Neutrophil (primary cell): ENCODE data around the gene RSBN1L.

ENCODE experiments used
- H3K27ac ChIP-seq: fragments of 200-600 bp; sonication (generic); 2 replicates; pipeline ENCODE4 v1.5.1; 2016; ENCODE audit warnings: mild to moderate bottlenecking, moderate library complexity
- H3K27me3 ChIP-seq: fragments of 200-600 bp; sonication (generic); 2 replicates; pipeline ENCODE4 v1.6.0; 2016; ENCODE audit warnings: mild to moderate bottlenecking
- H3K36me3 ChIP-seq: fragments of 200-600 bp; sonication (generic); 2 replicates; pipeline ENCODE4 v1.5.1; 2017
- H3K4me1 ChIP-seq, 2 experiments: fragments of 200-600 bp in 1 of 2; sonication (generic) in 1 of 2; 1 replicate in 1 of 2; 2 replicates in 1 of 2; pipeline versions ENCODE4 v1.5.1 to v1.6.1; 2013 to 2016; ENCODE audit warnings: low read depth in 1 of 2, low read length in 1 of 2, mild to moderate bottlenecking in 1 of 2, moderate library complexity in 1 of 2; ENCODE audit not compliant: control insufficient read depth in 1 of 2, insufficient read depth in 1 of 2
- H3K4me3 ChIP-seq, 2 experiments: fragments of 200-600 bp in 1 of 2; sonication (generic) in 1 of 2; 1 replicate in 1 of 2; 2 replicates in 1 of 2; pipeline ENCODE4 v1.5.1; 2013 to 2016; ENCODE audit warnings: low read depth in 1 of 2, low read length in 1 of 2, mild to moderate bottlenecking in 1 of 2, moderate library complexity in 1 of 2
- H3K9me3 ChIP-seq: fragments of 200-600 bp; sonication (generic); 2 replicates; pipeline ENCODE4 v1.5.1; 2016
- CTCF ChIP-seq: fragments of 200-600 bp; sonication (generic); IDR thresholded peaks from 2 replicates; pipeline ENCODE4 v1.5.1; 2016; ENCODE audit warnings: antibody characterized with exemption

RSBN1L gene

GRCh38 chr7:77827999-77828398 lies 131.7 kb downstream of the RSBN1L start:
- Histone ChIP-seq H3K36me3 (no peaks in the 10 kb centered on the region), H3K9me3 (no peaks in the 10 kb centered on the region), H3K27ac (no peak overlapping the region), H3K4me1 (peaks cover 0 to 7% of the 10 kb centered on the region in 2 experiments), H3K27me3 (no peaks in the 10 kb centered on the region), H3K4me3 (no peak overlapping the region)
- no peak for TF ChIP-seq CTCF

GRCh38 chr7:77830649-77831355 lies 134.5 kb downstream of the RSBN1L start:
- Histone ChIP-seq H3K4me3 (no peak overlapping the region), H3K9me3 (no peaks in the 10 kb centered on the region), H3K27ac (no peak overlapping the region), H3K27me3 (no peaks in the 10 kb centered on the region), H3K36me3 (no peaks in the 10 kb centered on the region), H3K4me1 (peaks cover 8 to 9% of the 10 kb centered on the region in 2 experiments)
- no peak for TF ChIP-seq CTCF

- Histone ChIP-seq H3K4me1 (peaks cover 8 to 9% of the 10 kb centered on the region in 2 experiments), H3K36me3 (no peaks in the 10 kb centered on the region), H3K27ac (no peak overlapping the region), H3K9me3 (no peaks in the 10 kb centered on the region), H3K27me3 (no peaks in the 10 kb centered on the region), H3K4me3 (no peak overlapping the region)
- TF ChIP-seq CTCF = no peak
These were observed 135.2 kb downstream of the RSBN1L start for GRCh38 chr7:77831481-77831880.

GRCh38 chr7:77831953-77832352 lies 135.7 kb downstream of the RSBN1L start:
- H3K27ac ChIP-seq = no peak overlapping the region
- H3K4me1 ChIP-seq = peaks cover 8 to 9% of the 10 kb centered on the region in 2 experiments
- H3K36me3 ChIP-seq = no peaks in the 10 kb centered on the region
- no peak for TF ChIP-seq CTCF
- no peaks in the 10 kb centered on the region for H3K9me3 ChIP-seq
- H3K27me3 ChIP-seq = no peaks in the 10 kb centered on the region
- H3K4me3 ChIP-seq = no peak overlapping the region
